Stimulated activated CD4-positive, alpha-beta T cell treated with anti-CD3 and anti-CD28 coated beads, Interleukin-4, amount 100 ng/mL, for 48 hours (primary cell): Measurements from ENCODE around the gene LBP.
"Not testable (repeated sequence)": the region's sequence is repeated elsewhere in the genome, so short reads cannot be mapped to it uniquely, and the experiment has no call there.

Source experiments
- DNase-seq, 2 donors: peaks; one replicate each; pipeline ENCODE4 v3.0.0-alpha.2; 2020; ENCODE audit warnings: low read depth in 2 of 2

Gene LBP

DNA sequence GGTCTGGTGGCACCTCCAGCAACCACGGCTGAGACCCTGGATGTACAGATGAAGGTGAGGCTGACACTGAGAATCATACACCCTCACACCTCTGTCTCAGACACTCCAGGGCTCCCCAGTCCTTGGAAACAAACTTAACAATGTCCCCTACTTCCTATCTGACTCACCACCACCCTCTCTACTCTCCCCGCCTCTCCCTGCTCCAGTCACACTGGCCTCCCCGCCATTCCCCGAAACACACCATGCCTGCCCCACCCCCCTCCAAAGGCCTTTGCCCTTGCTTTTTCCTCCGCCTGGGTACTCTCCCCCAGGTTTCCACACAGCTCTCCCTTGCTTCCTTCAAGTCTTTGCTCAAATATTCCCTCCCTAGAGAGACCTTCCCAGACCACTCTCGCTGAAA is 26.1 kb upstream of the LBP start:
- no peak for DNase-seq

GRCh38 chr20:38321959-38322598 is 24.2 kb upstream of the LBP start:
- DNase-seq, result no peak

DNA sequence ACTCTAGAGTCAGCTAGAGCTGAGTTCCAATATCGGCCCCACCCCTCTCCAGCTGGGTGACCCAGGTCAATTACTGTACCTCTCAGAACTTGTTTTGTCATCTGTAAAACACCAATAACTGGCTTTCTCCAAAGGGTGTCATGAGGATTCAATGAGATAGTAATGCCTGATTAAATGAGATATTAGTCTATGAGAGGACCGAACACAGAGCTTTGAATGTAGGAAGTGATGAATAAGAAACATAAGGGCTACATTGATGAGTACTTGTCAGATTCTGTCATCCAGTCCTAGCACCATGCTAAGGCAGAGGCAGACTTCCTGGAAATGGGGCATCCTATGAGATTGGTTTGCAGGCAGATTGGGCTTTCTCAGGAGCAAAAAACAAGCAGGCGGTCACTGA is 22.1 kb upstream of the LBP start:
- no peak for DNase-seq

GRCh38 chr20:38325167-38325566 is 21.1 kb upstream of the LBP start:
- no peak for DNase-seq

GRCh38 chr20:38325905-38326304 is 20.4 kb upstream of the LBP start:
- DNase-seq, result no peak

DNA sequence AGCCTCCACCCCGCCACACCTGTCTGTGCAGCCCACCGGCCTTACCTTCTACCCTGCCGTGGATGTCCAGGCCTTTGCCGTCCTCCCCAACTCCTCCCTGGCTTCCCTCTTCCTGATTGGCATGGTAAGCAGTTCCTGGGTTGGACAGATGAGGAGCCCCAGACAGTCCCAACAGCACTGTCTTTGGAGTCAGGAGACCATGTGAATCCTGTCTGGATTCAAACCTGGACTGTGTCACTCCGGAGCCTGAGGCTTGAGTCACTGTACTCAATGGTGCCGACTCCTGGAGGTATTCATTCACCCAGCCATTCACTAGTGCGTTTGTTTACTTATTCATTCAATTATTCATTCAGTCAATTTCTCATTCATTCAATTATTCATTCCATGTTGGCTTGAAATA is 20.0 kb upstream of the LBP start:
- DNase-seq, result no peak

DNA sequence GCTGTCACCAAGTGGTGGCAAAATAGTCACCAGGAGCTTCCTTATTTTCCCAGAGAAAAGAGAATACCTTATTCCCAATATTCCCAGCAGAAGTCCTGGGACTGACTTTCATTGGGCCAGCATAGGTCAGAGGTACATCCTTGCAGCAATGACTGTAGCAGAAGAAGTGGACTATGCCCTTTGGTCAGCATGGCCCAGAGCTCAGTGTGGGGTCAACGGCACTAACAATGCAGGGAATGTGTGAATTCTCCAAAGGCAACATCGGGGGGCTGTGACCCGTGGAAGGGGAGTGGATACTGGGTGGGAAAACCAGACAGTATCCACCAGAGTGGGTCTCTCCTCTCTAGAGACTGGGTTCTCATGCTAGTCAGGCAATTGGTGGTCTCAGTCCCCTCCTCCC is 15.6 kb upstream of the LBP start:
- DNase-seq, result no peak

DNA sequence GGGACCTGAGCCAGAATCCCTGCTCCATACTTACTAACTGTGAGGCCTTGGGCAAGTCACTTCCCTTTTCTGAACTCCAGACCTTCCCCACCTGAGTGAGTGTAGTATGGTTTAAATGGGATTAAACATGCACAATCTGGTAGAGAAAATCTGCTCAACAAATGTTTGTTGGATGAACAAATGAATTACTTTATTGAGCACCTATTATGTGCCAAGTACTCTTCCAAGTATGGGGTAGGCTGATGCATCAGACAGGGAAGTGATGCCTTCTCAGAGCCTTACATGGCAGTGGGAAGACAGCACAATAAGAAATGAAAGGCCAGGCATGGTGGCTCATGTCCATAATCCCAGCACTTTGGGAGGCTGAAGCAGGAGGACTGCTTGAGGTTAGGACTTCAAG is 15.0 kb upstream of the LBP start:
- DNase-seq, result no peak

DNA sequence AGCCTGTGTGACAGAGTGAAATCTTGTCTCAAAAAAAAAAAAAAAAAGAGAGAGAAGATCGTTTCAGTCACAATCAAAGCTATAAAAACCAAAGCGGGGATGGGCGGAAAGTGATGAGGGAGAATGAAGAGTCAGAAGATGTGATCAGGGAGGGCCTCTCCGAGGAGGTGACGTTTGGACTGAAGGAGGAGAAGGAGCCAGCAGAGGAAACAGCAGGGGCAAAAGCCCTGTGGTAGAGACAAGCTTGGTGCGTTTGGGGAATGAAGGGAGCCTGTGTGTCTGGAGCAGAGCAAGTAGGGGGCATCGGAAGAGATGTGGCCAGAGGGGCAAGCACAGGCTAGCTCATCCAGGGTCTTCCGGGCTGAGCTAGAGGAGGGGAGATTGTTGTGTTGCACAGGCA is 14.5 kb upstream of the LBP start:
- no peak for DNase-seq

DNA sequence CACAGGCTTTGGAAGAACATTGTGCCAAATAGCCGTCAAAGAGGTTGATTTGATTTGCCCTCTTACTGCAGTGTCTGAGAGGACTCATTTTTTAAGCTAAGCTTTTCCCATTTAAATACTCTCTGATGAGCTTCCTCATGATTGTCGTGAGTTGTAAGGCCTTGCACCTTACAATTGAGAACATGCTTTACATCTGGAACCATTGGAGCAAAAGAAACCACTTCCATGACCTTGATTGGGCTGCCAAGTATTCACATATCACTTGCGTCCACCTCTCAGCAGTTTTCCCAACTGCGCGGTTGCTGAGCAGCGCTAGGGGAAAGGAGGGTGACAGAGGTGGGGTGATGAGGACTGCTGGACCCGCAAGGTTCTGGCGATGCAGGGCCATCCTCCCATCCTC is 12.3 kb upstream of the LBP start:
- no peak for DNase-seq

DNA sequence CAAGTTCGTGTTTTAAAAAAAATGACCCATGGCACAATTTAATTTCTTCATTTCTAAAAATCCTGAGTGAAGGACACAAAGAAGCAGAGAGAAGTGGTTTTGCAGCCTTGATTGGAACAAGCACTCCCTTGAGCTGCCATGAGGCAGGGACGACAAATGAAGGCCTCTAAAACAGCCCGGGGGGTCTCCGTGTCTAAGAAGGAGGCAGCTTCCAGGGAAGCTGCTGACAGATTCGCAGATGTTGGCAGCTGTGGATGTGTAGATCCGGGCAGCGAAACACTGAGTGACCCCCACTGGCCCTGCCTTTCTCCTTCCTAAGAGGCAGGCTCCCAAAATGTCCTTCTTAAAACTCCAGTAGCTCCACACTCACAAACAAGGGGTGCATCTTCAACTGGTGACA is 9.6 kb upstream of the LBP start:
- no peak for DNase-seq

- peak; percentile 20 to 27 for DNase-seq
Measured at GRCh38 chr20:38337561-38338140, 8.6 kb upstream of the LBP start.

DNA sequence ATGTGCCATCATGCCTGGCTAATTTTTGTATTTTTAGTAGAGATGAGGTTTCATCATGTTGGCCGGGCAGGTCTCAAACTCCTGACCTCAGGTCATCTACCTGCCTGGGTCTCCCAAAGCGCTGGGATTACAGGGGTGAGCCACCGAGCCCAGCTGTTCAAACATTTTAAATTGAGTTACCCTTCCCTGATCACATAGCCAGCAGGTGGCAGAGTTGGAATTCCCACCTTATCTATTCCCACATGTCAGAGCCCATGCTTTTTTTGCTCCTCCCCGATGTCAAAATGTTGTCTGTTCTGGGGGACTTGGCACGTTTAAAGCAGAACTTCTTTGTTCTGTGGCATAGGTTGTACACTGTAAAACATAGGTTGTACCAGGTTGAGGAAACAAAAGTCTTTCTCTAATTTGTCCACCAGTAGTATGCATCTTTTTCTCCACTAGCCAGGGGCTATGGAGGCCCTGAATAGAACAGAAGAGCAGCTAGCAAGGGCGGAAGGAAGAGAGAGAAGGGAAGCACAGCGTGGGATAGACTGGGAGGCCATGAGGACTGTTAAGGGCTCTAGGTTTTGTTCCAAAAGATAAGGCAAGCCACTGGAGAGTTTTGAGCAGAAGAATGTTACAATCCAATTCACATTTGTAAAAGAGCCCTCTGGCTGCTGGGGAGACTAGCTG is 7.3 kb upstream of the LBP start:
- DNase-seq, result no peak

- not testable (repeated sequence) for DNase-seq
Measured at GRCh38 chr20:38339521-38339896, 6.8 kb upstream of the LBP start.

GRCh38 chr20:38339997-38340396 is 6.3 kb upstream of the LBP start:
- DNase-seq, result no peak

DNA sequence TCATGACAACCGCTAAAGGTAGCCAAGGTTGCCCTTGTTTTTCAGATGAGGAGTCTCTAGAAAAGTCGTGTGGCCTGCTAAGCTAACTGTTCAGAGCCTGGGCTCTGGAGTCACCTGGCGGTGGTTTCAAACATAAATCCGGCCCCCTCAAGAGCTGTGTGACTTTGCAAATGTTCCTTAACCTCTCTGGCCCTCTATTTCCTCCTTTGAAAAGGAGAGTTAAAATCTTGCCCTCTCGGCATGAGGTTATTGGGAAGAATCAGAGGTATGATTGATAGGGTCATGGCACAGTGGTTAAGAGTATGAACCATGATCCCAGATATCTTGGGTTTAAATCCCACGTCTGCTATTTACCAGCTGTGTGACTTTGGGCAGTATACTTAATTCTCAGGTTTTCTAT is 5.6 kb upstream of the LBP start:
- DNase-seq, result no peak

DNA sequence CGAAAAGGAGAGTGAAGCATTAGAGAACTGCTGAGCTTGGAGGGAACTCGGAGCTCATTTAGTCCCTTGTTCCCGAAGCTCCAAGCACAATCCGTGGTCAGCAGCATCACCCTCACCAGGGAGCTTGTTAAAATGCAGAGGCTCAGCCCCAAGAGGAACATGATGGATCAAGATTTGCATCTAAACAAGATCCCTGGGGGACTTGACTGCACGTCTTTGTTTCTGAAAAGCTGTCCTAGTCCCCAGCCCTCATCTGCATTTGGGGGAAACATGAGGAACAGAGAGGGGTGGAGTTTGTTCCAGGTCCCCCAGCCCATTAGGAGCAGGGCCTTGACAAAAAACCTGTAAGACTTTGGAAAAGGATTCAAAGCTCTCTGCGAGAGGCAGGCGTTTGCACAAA is 4.1 kb upstream of the LBP start:
- DNase-seq, result no peak

DNA sequence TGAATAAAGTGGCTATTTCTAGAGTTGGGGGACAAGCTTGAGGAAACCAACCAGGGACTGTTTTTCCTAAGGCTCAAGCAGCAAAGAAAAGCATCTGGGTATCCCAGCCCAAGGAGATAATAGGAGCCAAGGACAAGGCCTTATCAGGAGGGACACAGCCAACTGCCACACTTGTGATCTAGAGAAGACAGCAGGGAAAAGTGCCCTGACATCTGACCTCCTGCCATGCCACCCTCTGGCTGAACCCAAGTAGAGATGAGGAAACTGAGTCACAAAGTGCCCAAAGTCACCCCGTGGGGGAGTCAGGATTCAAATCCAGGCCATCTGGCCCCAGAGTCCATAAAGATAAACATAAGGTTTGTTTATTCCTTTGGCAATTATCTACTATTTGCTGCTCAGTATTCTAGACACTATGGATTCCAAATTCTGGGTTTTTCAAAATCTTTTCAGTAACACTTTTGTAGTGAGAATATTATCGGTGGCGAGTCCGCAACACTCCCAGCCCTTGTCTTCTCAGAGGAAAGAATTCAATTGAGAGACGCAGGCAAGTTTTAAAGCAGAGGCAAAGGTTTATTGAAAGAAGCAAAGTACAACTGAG is 3.5 kb upstream of the LBP start:
- no peak for DNase-seq

DNA sequence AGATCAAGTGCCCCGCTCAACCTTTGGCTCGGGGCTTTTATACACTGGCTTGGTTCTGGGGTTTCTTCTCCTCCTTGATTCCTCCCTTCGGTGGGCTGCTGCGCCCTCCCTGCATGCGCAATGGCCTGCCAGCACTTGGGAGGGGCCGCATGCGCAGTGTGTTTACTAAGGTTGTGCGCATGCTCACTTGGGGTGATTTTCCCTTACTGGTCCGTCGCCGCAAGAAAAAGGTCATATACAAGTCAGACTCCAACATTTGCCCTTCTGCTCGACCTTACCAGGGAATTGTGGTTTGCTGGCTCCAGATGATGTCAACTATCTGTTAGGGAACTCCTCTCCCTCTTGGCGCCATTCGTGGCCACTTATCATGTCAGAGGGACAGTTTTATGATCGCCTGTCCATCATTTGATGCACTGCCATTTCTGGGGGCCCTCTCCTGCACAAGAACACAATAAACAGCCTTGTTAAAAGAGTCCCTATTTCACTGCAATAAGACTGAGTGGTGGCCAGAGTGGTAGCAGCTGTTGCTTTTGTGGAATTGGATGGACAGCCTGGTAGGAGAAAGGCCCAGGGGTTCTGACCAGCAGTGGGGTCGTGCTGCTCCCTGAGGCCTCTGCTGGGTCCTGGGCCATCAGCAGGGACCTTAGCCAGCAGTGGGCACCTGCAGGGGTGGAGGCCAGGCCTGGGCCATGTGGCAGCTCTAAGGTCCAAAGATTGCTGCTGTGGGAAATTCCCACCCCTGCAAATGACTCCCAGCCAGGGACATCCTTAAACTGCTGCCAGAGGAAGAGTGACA is 2.8 kb upstream of the LBP start:
- no peak for DNase-seq

DNA sequence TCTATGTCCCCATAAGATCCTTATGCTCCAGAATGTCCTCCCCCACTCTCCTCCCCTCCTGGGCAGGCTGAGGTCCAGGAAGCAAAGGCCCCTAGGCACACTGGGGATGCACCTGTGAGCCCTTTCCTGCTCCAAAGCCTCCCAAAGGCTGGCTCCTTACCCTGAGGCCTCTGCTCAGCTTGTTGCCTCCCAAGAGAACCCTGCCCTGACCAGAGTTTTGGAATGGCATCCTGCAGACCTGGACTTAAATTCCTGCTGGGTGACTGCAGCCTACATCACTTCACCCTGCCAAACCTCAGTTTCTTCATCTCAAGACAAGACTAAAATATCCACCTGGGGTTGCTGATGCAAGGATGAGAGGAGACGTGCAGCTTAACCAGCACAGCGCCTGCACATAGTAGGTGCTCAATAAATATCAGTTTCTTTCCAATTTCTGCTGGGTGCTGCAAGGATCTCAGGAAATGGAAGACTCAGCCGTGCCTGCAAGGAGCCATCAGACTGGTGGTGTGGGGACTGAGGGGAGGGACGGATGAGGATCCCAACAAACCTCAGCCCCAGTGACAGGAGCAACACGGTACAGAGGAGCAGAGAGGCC is 2.1 kb upstream of the LBP start:
- no peak for DNase-seq

- no peak for DNase-seq
Measured at GRCh38 chr20:38345643-38346042, 639 bp upstream of the LBP start.

DNA sequence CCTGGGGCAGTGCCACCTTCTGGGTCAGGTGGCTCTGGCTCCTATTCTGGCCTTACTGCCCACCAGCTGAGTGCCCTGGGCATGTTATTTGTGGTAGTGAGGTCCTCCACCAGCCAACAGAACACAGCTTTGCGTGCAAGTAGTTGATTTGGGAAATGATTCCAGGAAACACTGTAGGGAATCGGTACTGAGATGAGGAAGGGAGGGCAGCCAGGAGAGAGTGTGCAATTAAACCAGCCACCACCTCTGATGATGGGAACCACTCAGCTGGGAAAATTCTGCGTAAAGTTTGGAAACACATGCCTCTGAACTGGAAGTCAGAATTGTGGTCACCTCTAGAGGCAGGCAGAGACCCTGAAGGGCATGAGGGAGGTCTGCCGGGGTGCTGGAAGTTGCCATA is 459 bp downstream of the LBP start:
- no peak for DNase-seq
